Middle frontal gyrus (tissue), 1 donor: ENCODE measurements around the gene MRPL40.

Experiments used
- DNase-seq: peaks from one replicate; pipeline ENCODE4 v3.0.0-alpha.2; 2015; ENCODE audit warnings: low spot score; ENCODE audit errors: extremely low spot score

The MRPL40 gene

DNA sequence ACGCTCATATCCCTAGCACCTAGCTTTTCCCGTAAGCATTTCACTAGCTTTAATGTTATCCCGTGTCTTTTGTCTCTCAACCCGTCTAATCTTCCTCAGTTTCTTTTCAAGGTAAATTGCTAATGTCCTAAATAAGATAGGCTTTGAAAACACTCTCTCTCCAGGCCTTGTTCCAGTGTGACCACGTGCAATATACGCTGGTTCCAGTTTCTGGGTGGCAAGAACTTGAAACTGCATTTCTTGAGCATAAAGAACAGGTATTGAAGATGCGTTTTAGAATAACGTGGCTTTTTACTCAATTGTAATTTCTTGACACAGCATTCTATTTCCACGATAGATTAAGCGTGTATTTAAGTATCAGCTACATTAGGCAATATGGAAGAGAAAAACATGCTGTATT, 48.4 kb downstream of the MRPL40 start:
- DNase-seq, result no peak

GRCh38 chr22:19482297-19482696, 50.0 kb downstream of the MRPL40 start:
- DNase-seq, result no peak

DNA sequence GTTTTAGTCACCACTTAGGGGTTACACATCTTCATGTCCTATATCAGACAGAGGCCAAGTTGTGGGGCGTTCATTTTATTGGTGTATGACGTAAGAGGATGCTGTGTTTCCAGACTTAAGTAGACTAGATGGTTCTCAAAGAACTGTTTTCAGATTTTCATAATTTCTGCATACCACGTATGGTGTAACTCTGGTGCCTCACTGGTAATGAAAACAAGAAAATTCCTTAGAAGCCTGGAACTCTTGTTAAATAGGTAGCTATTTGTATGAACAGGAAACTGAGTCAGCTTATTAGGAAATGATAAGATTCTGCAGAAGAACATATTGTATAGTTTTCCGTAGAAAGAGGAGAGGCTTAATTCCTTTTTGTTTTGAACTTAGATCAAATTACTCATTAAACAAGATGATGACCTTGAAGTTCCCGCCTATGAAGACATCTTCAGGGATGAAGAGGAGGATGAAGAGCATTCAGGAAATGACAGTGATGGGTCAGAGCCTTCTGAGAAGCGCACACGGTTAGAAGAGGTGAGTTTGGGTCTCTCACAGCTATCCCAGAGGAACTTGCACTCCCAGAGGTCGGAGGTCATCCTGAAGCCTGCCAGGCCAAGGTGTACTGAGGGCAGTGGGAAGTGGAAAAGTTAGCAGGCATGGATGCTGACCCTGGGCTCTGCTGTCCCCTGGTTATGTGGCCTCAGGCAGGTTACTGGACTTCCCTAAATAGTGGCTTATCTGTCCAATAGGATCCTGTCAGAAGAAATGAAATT, 51.3 kb downstream of the MRPL40 start:
- no peak for DNase-seq
